GM18951 (cell line): Measurements from ENCODE around the gene SLC37A1.
"Not testable (repeated sequence)": the region's sequence is repeated elsewhere in the genome, so short reads cannot be mapped to it uniquely, and the experiment has no call there.

Source experiments
- POLR2A ChIP-seq: IDR thresholded peaks from 4 replicates; pipeline ENCODE4 v1.6.1; 2011; ENCODE audit warnings: mild to moderate bottlenecking; ENCODE audit not compliant: insufficient read length, insufficient read depth; ENCODE audit errors: extremely low read depth
- in situ Hi-C: fragments of 300-500 bp; cut with MboI; formaldehyde crosslinking; loops from one replicate; pipeline ENCODE4 v1.12.0; 2022; ENCODE audit warnings: low sequenced_read_pairs, mixed read lengths, inconsistent platforms; ENCODE audit not compliant: unreplicated experiment

Gene SLC37A1

GRCh38 chr21:42621166-42621818, 107.6 kb downstream of the SLC37A1 start:
- no peak for TF ChIP-seq POLR2A
- in situ Hi-C loops: no loop called here

GRCh38 chr21:42621819-42622177, 108.1 kb downstream of the SLC37A1 start:
- no peak for TF ChIP-seq POLR2A
- in situ Hi-C loops: no loop called here

GRCh38 chr21:42622284-42622683, 108.6 kb downstream of the SLC37A1 start:
- in situ Hi-C loops: no loop called here
- no peak for TF ChIP-seq POLR2A

- in situ Hi-C loops: no loop called here
- TF ChIP-seq POLR2A: no peak
These were observed 110.0 kb downstream of the SLC37A1 start for GRCh38 chr21:42623694-42624093.

- TF ChIP-seq POLR2A: no peak
- in situ Hi-C loops: no loop called here
These were observed 110.6 kb downstream of the SLC37A1 start for GRCh38 chr21:42624095-42624790.

GRCh38 chr21:42624936-42625335, 111.3 kb downstream of the SLC37A1 start:
- no peak for TF ChIP-seq POLR2A
- in situ Hi-C loops: no loop called here

- in situ Hi-C loops: no loop called here
- no peak for TF ChIP-seq POLR2A
These were observed 112.5 kb downstream of the SLC37A1 start for GRCh38 chr21:42626171-42626570.

- in situ Hi-C loops: no loop called here
- no peak for TF ChIP-seq POLR2A
These were observed 114.1 kb downstream of the SLC37A1 start for GRCh38 chr21:42627527-42628289.

GRCh38 chr21:42628466-42629061, 114.9 kb downstream of the SLC37A1 start:
- in situ Hi-C loops: not testable (repeated sequence)

GRCh38 chr21:42629933-42630589, 116.4 kb downstream of the SLC37A1 start:
- in situ Hi-C loops: no loop called here
- no peak for TF ChIP-seq POLR2A

- in situ Hi-C loops: no loop called here
- no peak for TF ChIP-seq POLR2A
These were observed 117.0 kb downstream of the SLC37A1 start for GRCh38 chr21:42630626-42631025.
